Breast epithelium (tissue), 4 donors: Measurements from ENCODE around the gene ROR2. TPM values are rescaled to one million over a fixed set of nuclear protein-coding genes. Genes with fewer than 3 reads are reported as not detected.

ENCODE experiments used
- DNase-seq, 2 donors: peaks; one replicate each; pipeline ENCODE4 v3.0.0-alpha.2; 2019; ENCODE audit warnings: low spot score in 2 of 2
- H3K27ac ChIP-seq, 2 donors: fragments of 200-600 bp; sonication (generic) in 1 of 2; one replicate each; pipeline ENCODE4 v1.5.1; 2016 to 2019; ENCODE audit warnings: mild to moderate bottlenecking in 1 of 2
- H3K27me3 ChIP-seq, 2 donors: fragments of 200-600 bp; sonication (generic) in 1 of 2; one replicate each; pipeline versions ENCODE4 v1.5.1 to v1.6.0; 2017 to 2019; ENCODE audit warnings: control low read depth in 1 of 2, mild to moderate bottlenecking in 1 of 2
- H3K36me3 ChIP-seq: fragments of 200-600 bp; one replicate; pipeline ENCODE4 v1.5.1; 2019
- H3K4me1 ChIP-seq, 2 donors: fragments of 200-600 bp; sonication (generic); one replicate each; pipeline ENCODE4 v1.5.1; 2016 to 2019; ENCODE audit warnings: control low read depth in 1 of 2
- H3K4me3 ChIP-seq, 3 donors: fragments of 200-600 bp; sonication (generic); 1 replicate in 2 of 3; 2 replicates in 1 of 3; pipeline ENCODE4 v1.5.1; 2016 to 2019; ENCODE audit warnings: mild to moderate bottlenecking in 3 of 3, moderate library complexity in 2 of 3
- H3K9me3 ChIP-seq, 2 donors: fragments of 200-600 bp; sonication (generic) in 1 of 2; one replicate each; pipeline ENCODE4 v1.5.1; 2016 to 2019; ENCODE audit warnings: control low read depth in 1 of 2
- POLR2A ChIP-seq: fragments of 450-650 bp; IDR thresholded peaks from one replicate; pipeline ENCODE4 v1.6.1; 2016; ENCODE audit warnings: antibody characterized with exemption, mild to moderate bottlenecking, moderate library complexity
- POLR2AphosphoS5 ChIP-seq, 3 donors: sonication (generic); formaldehyde crosslinking; IDR thresholded peaks; one replicate each; pipeline ENCODE4 v1.6.1; 2017; ENCODE audit warnings: antibody characterized with exemption in 3 of 3
- intact Hi-C: fragments of 100-400 bp; cut with DNase I; formaldehyde crosslinking; loops from one replicate; pipeline ENCODE4 v1.15.1; 2023; ENCODE audit warnings: low total_unique reads
- total RNA-seq, 3 donors: library from RNA; depleted of rRNA; stranded (reverse); fragments of >200 nt; gene quantifications; one replicate each; pipeline ENCODE4 v1.1.0, GENCODE V29; 2016
- TF ChIP-seq, protein P1 (sequence below), 3 donors: fragments of 450-650 bp; IDR thresholded peaks; one replicate each; pipeline ENCODE4 v1.5.1; 2016 to 2017; ENCODE audit warnings: antibody characterized with exemption in 3 of 3, mild to moderate bottlenecking in 3 of 3, moderate library complexity in 3 of 3

ROR2 gene
- total RNA-seq, 3 donors from 2014 or later: 2.1 to 25.6 (median 10.2) TPM

DNA sequence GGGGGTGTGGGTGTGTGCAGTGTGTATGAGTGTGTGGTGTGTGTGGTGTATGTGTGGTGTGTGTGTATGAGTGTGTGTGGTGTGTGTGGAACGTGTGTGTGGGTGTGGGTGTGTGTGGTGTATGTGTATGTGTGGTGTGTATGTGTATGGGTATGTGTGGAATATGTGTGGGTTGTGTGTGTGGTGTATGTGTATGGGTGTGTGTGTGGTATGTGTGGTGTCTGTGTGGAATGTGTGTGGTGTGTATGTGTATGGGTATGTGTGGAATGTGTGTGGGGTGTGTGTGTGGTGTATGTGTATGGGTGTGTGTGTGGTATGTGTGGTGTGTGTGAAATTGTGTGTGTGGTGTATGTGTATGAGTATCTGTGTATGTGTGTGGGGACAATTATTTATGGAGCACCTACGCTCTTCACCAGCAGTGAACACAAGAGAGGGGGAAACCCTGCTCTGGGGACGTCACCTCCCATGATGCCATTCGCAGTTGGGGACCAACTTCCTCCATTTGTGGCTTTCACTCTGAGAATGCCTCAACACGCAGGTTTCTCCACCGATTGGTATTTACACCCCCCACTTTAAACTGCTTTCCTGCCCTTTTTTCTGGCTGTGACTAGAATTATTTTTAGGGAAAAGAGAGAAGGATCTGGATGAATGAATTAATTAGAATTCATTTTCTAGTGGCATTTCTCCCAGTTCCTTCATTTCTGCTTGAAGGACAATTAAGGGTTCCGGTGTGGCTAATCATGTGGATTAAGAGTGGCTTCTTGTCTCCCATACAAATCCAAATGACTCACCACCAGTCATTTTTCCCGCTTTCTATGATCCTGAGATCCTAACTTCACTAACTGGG is 238.1 kb downstream of the ROR2 start:
- peaks cover 0 to 4% of the 10 kb centered on the region in 2 donors for H3K4me1 ChIP-seq
- no peaks in the 10 kb centered on the region for H3K36me3 ChIP-seq
- TF ChIP-seq, protein P1, sequence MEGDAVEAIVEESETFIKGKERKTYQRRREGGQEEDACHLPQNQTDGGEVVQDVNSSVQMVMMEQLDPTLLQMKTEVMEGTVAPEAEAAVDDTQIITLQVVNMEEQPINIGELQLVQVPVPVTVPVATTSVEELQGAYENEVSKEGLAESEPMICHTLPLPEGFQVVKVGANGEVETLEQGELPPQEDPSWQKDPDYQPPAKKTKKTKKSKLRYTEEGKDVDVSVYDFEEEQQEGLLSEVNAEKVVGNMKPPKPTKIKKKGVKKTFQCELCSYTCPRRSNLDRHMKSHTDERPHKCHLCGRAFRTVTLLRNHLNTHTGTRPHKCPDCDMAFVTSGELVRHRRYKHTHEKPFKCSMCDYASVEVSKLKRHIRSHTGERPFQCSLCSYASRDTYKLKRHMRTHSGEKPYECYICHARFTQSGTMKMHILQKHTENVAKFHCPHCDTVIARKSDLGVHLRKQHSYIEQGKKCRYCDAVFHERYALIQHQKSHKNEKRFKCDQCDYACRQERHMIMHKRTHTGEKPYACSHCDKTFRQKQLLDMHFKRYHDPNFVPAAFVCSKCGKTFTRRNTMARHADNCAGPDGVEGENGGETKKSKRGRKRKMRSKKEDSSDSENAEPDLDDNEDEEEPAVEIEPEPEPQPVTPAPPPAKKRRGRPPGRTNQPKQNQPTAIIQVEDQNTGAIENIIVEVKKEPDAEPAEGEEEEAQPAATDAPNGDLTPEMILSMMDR (IDR thresholded peaks at IDR 0.05): no peak
- TF ChIP-seq POLR2AphosphoS5 (IDR thresholded peaks at IDR 0.05) (no peak), POLR2A (no peak)
- no peak overlapping the region for H3K4me3 ChIP-seq
- H3K9me3 ChIP-seq: peaks cover under 1 to 10% of the 10 kb centered on the region in 2 donors
- no peak for DNase-seq
- intact Hi-C loops: no loop called here
- H3K27ac ChIP-seq: no peak overlapping the region
- no peaks in the 10 kb centered on the region for H3K27me3 ChIP-seq

GRCh38 chr9:91710158-91710557 is 239.9 kb downstream of the ROR2 start:
- no peaks in the 10 kb centered on the region for H3K36me3 ChIP-seq
- DNase-seq: no peak
- no peak overlapping the region for H3K4me3 ChIP-seq
- TF ChIP-seq, protein P1 (IDR thresholded peaks at IDR 0.05): no peak
- no peak for TF ChIP-seq POLR2AphosphoS5 (IDR thresholded peaks at IDR 0.05)
- no peak for TF ChIP-seq POLR2A
- no peak overlapping the region for H3K27ac ChIP-seq
- peaks cover 0 to 4% of the 10 kb centered on the region in 2 donors for H3K4me1 ChIP-seq
- peaks cover 10 to 12% of the 10 kb centered on the region in 2 donors for H3K9me3 ChIP-seq
- intact Hi-C loops: no loop called here
- no peaks in the 10 kb centered on the region for H3K27me3 ChIP-seq

DNA sequence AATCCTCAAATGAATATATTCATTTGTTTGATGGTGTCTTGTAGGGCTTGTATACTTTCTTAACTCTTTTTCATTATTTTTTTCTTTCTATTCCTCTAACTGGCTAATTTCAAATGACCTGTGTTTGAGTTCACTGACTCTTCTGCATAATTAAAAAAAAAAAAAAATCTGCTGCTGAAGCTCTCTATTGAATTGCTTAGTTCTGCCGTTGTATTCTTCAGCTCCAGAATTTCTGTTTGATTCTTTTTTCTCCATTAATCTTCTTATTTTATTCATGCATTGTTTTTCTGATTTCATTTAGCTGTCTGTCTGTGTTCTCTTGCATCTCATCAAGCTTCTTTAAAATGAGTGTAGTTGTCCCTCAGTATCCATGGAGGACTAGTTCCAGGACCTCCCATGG is 244.6 kb downstream of the ROR2 start:
- no peak for TF ChIP-seq POLR2AphosphoS5 (IDR thresholded peaks at IDR 0.05)
- Histone ChIP-seq H3K27me3 (no peaks in the 10 kb centered on the region), H3K9me3 (peaks cover 10 to 12% of the 10 kb centered on the region in 2 donors), H3K4me3 (no peak overlapping the region), H3K36me3 (no peaks in the 10 kb centered on the region), H3K27ac (no peak overlapping the region), H3K4me1 (no peaks in the 10 kb centered on the region)
- intact Hi-C loops: no loop called here
- DNase-seq: no peak

GRCh38 chr9:91700475-91700874 is 249.6 kb downstream of the ROR2 start:
- intact Hi-C loops: no loop called here
- Histone ChIP-seq H3K27ac (no peak overlapping the region), H3K27me3 (no peaks in the 10 kb centered on the region), H3K4me1 (no peaks in the 10 kb centered on the region), H3K36me3 (no peaks in the 10 kb centered on the region), H3K4me3 (no peak overlapping the region), H3K9me3 (peaks cover 0 to 4% of the 10 kb centered on the region in 2 donors)
- DNase-seq: no peak
- TF ChIP-seq, protein P1 (IDR thresholded peaks at IDR 0.05): no peak
- TF ChIP-seq POLR2AphosphoS5 (IDR thresholded peaks at IDR 0.05) (no peak), POLR2A (no peak)

DNA sequence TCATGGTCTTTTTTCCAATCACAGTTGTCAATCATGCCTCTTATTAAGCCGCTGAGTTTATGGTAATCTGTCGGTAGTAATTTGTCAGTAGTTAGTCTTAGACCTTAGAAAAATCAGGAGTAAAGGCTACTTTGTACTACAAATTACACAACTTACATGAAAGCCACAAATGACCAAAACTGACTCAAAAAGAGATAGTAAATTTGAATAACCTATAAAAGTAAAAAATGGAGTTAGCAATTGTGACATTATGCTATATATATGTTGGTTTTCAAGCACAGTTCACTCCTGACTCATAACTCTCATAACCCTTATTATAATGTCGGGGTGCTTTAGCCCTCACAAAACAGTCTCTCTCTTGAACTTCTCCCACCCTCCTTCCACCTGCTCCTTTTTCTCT is 251.8 kb downstream of the ROR2 start:
- intact Hi-C loops: no loop called here
- H3K36me3 ChIP-seq: no peaks in the 10 kb centered on the region
- TF ChIP-seq POLR2AphosphoS5 (IDR thresholded peaks at IDR 0.05) (no peak), POLR2A (no peak)
- TF ChIP-seq, protein P1 (IDR thresholded peaks at IDR 0.05): no peak

More for the DNA sequence above, 251.8 kb downstream of the ROR2 start:
- Histone ChIP-seq H3K9me3 (no peaks in the 10 kb centered on the region), H3K27ac (no peak overlapping the region), H3K27me3 (no peaks in the 10 kb centered on the region), H3K4me3 (no peak overlapping the region), H3K4me1 (no peaks in the 10 kb centered on the region)
- no peak for DNase-seq
